ENCODE results near the gene FRYL.
"Not testable (repeated sequence)": the region's sequence is repeated elsewhere in the genome, so short reads cannot be mapped to it uniquely, and the experiment has no call there.

FRYL gene

GRCh38 chr4:48483006-48483776, 296.9 kb downstream of the FRYL start, which contains the start of gene SLC10A4:
SLC10A4 (plus strand) TSS chr4:48483343; CDS start chr4:48483562, 219 bp downstream.
- DNase-seq, result no peak

GRCh38 chr4:48481581-48481980, 298.5 kb downstream of the FRYL start:
- no peak for DNase-seq

GRCh38 chr4:48478273-48478672, 301.8 kb downstream of the FRYL start:
- DNase-seq, result no peak

- no peak for DNase-seq
Measured at GRCh38 chr4:48475770-48476169, 304.3 kb downstream of the FRYL start.

GRCh38 chr4:48472794-48473193, 307.3 kb downstream of the FRYL start:
- DNase-seq, result no peak

- DNase-seq, result no peak
Measured at GRCh38 chr4:48470570-48470969, 309.5 kb downstream of the FRYL start.

- no peak for DNase-seq
Measured at GRCh38 chr4:48470137-48470536, 309.9 kb downstream of the FRYL start.

GRCh38 chr4:48467891-48468290, 312.2 kb downstream of the FRYL start:
- no peak for DNase-seq

- DNase-seq, result no peak
Measured at GRCh38 chr4:48467442-48467841, 312.6 kb downstream of the FRYL start.

- no peak for DNase-seq
Measured at GRCh38 chr4:48462363-48462762, 317.7 kb downstream of the FRYL start.

GRCh38 chr4:48461000-48461399, 319.1 kb downstream of the FRYL start:
- no peak for DNase-seq

GRCh38 chr4:48454591-48454990, 325.5 kb downstream of the FRYL start:
- no peak for DNase-seq

GRCh38 chr4:48451656-48452055, 328.4 kb downstream of the FRYL start:
- DNase-seq, result not testable (repeated sequence)

- no peak for DNase-seq
Measured at GRCh38 chr4:48450740-48451139, 329.3 kb downstream of the FRYL start.

GRCh38 chr4:48449151-48449550, 330.9 kb downstream of the FRYL start:
- no peak for DNase-seq

Data from activated naive CD4-positive, alpha-beta T cell treated with Interleukin-2 at 50 U/mL for 16 hours (primary cell).